ENCODE results near the gene ZNFX1. TPM values are rescaled to one million over a fixed set of nuclear protein-coding genes. Genes with fewer than 3 reads are reported as not detected.

ZNFX1 gene
- total and polyA plus RNA-seq, 2 experiments from 2014 or later: 47.3 to 50.7 TPM

DNA sequence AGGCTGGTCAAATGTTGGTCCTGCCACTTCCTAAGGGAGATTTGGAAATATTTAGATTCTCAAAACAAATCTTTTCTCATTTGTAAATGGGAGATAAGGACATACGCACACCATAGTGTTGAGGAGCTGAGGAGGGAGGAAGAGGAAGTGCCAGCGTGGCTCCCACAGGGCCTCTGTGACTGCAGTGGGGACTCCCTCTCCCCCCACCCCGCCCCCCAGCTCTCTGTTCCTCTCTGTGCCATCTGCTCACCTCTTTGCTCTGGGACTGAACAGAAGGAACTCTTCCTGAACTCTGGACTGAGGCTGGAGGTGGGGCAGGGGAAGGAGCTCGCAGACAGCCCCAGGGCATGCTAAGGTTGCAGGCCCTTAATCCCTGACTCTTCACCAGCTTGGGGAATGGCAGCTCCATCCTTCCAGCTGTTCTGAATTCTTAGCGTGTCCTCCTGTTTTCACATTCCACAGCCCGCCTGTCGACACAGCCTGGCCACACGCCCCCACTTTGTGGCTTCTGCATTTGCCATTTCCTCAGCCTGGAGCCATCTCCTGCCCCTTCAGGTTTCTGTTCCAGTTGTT, 47.2 kb downstream of the ZNFX1 start:
- H3K9ac ChIP-seq: no peak overlapping the region

DNA sequence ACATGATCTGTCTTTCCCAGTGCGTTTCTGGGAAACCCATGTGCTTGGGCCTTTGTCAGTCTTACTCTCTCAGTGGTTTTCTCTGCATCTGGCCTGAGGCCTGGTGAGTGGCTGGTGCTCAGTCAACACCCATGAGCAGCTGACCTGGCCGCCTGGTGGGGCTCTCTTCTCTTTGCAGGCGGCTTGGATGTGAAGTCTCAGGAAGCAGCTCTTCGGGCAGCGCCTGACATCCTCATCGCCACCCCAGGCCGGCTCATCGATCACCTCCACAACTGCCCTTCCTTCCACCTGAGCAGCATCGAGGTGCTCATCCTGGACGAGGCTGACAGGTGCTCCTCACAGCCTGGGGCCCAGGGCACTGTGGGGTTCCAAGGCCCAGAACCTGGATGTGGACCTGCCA, 47.8 kb downstream of the ZNFX1 start:
- in situ Hi-C loops (cut with MboI): no loop called here
- H3K27me3 ChIP-seq (replicated peaks; ENCODE audit: insufficient read depth): no peaks in the 10 kb centered on the region
- H3K27ac ChIP-seq: no peak overlapping the region
- no peaks in the 10 kb centered on the region for H4K20me1 ChIP-seq (ENCODE audit: insufficient read depth)
- H3K9me3 ChIP-seq (ENCODE audit: low read depth): no peaks in the 10 kb centered on the region
- no peak overlapping the region for H3K9ac ChIP-seq
- H3K4me2 ChIP-seq (ENCODE audit: unreplicated experiment): no peak overlapping the region
- no peak overlapping the region for H2AFZ ChIP-seq
- no peaks in the 10 kb centered on the region for H3K79me2 ChIP-seq (ENCODE audit: insufficient read depth)
- 94% methylated on average over 10 of the region's 10 CpGs for WGBS, 2 experiments (ENCODE audit: low coverage in 1 of 2, low lambda C conversion rate in 2 of 2, missing lambda C conversion rate in 2 of 2)
- peaks cover 38% of the 10 kb centered on the region for H3K36me3 ChIP-seq (ENCODE audit: low read depth)
- peaks cover 6% of the 10 kb centered on the region for H3K4me1 ChIP-seq (ENCODE audit: insufficient read depth)
- H3K9me2 ChIP-seq (ENCODE audit: insufficient read depth): no peaks in the 10 kb centered on the region
- no peak for TF ChIP-seq EZH2 (IDR thresholded peaks at IDR 0.05; ENCODE audit: insufficient read depth, poor library complexity, severe bottlenecking)
- TF ChIP-seq EZH2phosphoT487 (IDR thresholded peaks at IDR 0.05; ENCODE audit: insufficient read depth, low read depth): no peak
- H3K4me3 ChIP-seq: no peak overlapping the region
- no peaks in the 10 kb centered on the region for H3F3A ChIP-seq (ENCODE audit: insufficient read depth)
- no peak for DNase-seq

More for the DNA sequence above, 47.2 kb downstream of the ZNFX1 start:
- Histone ChIP-seq H3K79me2 (ENCODE audit: insufficient read depth) (no peaks in the 10 kb centered on the region), H3K36me3 (ENCODE audit: low read depth) (peaks cover 35% of the 10 kb centered on the region), H3K9me3 (ENCODE audit: low read depth) (no peaks in the 10 kb centered on the region), H3K27me3 (replicated peaks; ENCODE audit: insufficient read depth) (no peaks in the 10 kb centered on the region), H3F3A (ENCODE audit: insufficient read depth) (no peaks in the 10 kb centered on the region), H3K4me1 (ENCODE audit: insufficient read depth) (peaks cover 6% of the 10 kb centered on the region), H4K20me1 (ENCODE audit: insufficient read depth) (no peaks in the 10 kb centered on the region), H3K4me3 (no peak overlapping the region), H3K27ac (no peak overlapping the region), H3K4me2 (ENCODE audit: unreplicated experiment) (peak overlapping the region; percentile 11), H2AFZ (no peak overlapping the region), H3K9me2 (ENCODE audit: insufficient read depth) (no peaks in the 10 kb centered on the region)
- peak; percentile 48 for DNase-seq
- 72 to 73% methylated on average over 8 of the region's 8 CpGs for WGBS, 2 experiments (ENCODE audit: low coverage in 1 of 2, low lambda C conversion rate in 2 of 2, missing lambda C conversion rate in 2 of 2)
- TF ChIP-seq EZH2 (IDR thresholded peaks at IDR 0.05; ENCODE audit: insufficient read depth, poor library complexity, severe bottlenecking): no peak
- TF ChIP-seq EZH2phosphoT487 (IDR thresholded peaks at IDR 0.05; ENCODE audit: insufficient read depth, low read depth): no peak
- in situ Hi-C loops (cut with MboI): no loop called here

DNA sequence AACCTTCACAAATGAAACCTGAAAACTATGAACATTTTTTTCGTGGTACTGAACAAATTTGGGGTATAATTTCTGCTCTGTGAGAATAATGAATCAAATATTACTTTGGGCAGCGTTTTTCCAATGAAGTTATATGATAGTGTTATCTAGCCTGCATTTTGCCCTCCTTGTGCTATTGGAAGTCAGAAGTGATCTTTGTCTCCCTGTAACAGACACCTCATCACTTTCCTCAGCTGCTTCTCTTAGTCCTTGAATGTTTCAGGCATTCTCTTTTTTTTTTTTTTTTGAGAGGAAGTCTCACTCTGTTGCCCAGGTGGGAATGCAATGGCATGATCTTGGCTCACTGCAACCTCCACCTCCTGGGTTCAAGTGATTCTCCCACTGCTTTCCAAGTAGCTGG, 48.5 kb downstream of the ZNFX1 start:
- H3K27me3 ChIP-seq (replicated peaks; ENCODE audit: insufficient read depth): no peaks in the 10 kb centered on the region
- no peak overlapping the region for H3K4me3 ChIP-seq
- no peak overlapping the region for H3K27ac ChIP-seq
- no peak for DNase-seq
- WGBS, 2 experiments (ENCODE audit: low coverage in 1 of 2, low lambda C conversion rate in 2 of 2, missing lambda C conversion rate in 2 of 2): 98 to 100% methylated on average over 2 of the region's 2 CpGs
- H4K20me1 ChIP-seq (ENCODE audit: insufficient read depth): no peaks in the 10 kb centered on the region
- peaks cover 44% of the 10 kb centered on the region for H3K36me3 ChIP-seq (ENCODE audit: low read depth)
- H3F3A ChIP-seq (ENCODE audit: insufficient read depth): no peaks in the 10 kb centered on the region
- H3K4me1 ChIP-seq (ENCODE audit: insufficient read depth): peaks cover 6% of the 10 kb centered on the region
- TF ChIP-seq EZH2 (IDR thresholded peaks at IDR 0.05; ENCODE audit: insufficient read depth, poor library complexity, severe bottlenecking): no peak
- no peaks in the 10 kb centered on the region for H3K9me2 ChIP-seq (ENCODE audit: insufficient read depth)
- no peak overlapping the region for H3K9ac ChIP-seq
- no peak overlapping the region for H2AFZ ChIP-seq
- in situ Hi-C loops (cut with MboI): no loop called here
- no peaks in the 10 kb centered on the region for H3K79me2 ChIP-seq (ENCODE audit: insufficient read depth)
- H3K4me2 ChIP-seq (ENCODE audit: unreplicated experiment): no peak overlapping the region
- no peaks in the 10 kb centered on the region for H3K9me3 ChIP-seq (ENCODE audit: low read depth)

DNA sequence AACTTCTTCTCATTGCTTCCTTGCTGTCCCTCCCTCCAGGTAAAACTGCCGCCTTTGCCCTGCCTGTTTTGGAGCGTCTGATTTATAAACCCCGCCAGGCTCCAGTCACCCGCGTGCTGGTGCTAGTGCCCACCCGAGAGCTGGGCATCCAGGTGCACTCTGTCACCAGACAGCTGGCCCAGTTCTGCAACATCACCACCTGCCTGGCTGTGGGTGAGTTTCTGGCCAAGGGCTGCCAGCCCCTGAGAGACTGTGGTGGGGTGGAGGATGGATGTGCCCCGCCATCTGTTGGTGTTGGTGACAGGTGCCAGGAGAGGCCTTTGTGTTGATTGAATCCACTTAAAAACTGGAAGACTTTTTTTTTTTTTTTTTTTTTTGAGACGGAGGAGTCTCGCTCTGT, 49.2 kb downstream of the ZNFX1 start:
- DNase-seq: no peak
- no peaks in the 10 kb centered on the region for H3K79me2 ChIP-seq (ENCODE audit: insufficient read depth)
- H3F3A ChIP-seq (ENCODE audit: insufficient read depth): no peaks in the 10 kb centered on the region
- H3K4me1 ChIP-seq (ENCODE audit: insufficient read depth): peaks cover 6% of the 10 kb centered on the region
- H3K9me2 ChIP-seq (ENCODE audit: insufficient read depth): no peaks in the 10 kb centered on the region
- no peaks in the 10 kb centered on the region for H3K9me3 ChIP-seq (ENCODE audit: low read depth)
- H4K20me1 ChIP-seq (ENCODE audit: insufficient read depth): no peaks in the 10 kb centered on the region
- H3K36me3 ChIP-seq (ENCODE audit: low read depth): peaks cover 42% of the 10 kb centered on the region
- no peak overlapping the region for H3K9ac ChIP-seq
- no peak overlapping the region for H3K4me2 ChIP-seq (ENCODE audit: unreplicated experiment)
- H3K27ac ChIP-seq: no peak overlapping the region
- in situ Hi-C loops (cut with MboI): no loop called here
- TF ChIP-seq EZH2phosphoT487 (IDR thresholded peaks at IDR 0.05; ENCODE audit: insufficient read depth, low read depth) (no peak), EZH2 (IDR thresholded peaks at IDR 0.05; ENCODE audit: insufficient read depth, poor library complexity, severe bottlenecking) (no peak)
- H3K27me3 ChIP-seq (replicated peaks; ENCODE audit: insufficient read depth): no peaks in the 10 kb centered on the region
- H3K4me3 ChIP-seq: no peak overlapping the region
- H2AFZ ChIP-seq: no peak overlapping the region
- WGBS, 2 experiments (ENCODE audit: low coverage in 1 of 2, low lambda C conversion rate in 2 of 2, missing lambda C conversion rate in 2 of 2): 86 to 94% methylated on average over 8 to 9 of the region's 9 CpGs

DNA sequence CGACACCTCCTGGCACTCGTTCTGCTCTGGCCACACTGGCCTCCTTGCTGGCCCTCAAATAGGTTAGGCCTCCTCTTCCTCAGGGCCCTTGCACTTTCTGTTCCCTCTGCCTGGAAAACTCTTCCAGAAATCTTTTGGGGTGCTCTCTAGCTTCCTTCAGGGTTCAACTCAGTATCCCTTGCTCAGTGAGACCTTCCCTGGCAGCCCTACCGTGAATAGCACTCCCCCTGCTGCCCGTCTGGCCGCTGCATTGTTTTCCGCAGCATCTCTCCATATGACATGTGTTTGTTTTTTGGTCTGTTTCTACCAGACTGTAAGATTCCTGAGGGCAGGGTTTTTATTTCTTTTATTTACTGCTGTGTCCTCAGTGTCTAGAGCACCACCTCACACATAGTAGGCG, 52.0 kb downstream of the ZNFX1 start:
- Histone ChIP-seq H3F3A (ENCODE audit: insufficient read depth) (no peaks in the 10 kb centered on the region), H3K79me2 (ENCODE audit: insufficient read depth) (peaks cover 15% of the 10 kb centered on the region), H3K27me3 (replicated peaks; ENCODE audit: insufficient read depth) (no peaks in the 10 kb centered on the region), H3K4me2 (ENCODE audit: unreplicated experiment) (no peak overlapping the region), H3K36me3 (ENCODE audit: low read depth) (peaks cover 53% of the 10 kb centered on the region), H3K4me3 (no peak overlapping the region), H2AFZ (no peak overlapping the region), H4K20me1 (ENCODE audit: insufficient read depth) (no peaks in the 10 kb centered on the region), H3K9ac (no peak overlapping the region), H3K27ac (no peak overlapping the region), H3K4me1 (ENCODE audit: insufficient read depth) (peaks cover 6% of the 10 kb centered on the region), H3K9me3 (ENCODE audit: low read depth) (no peaks in the 10 kb centered on the region), H3K9me2 (ENCODE audit: insufficient read depth) (no peaks in the 10 kb centered on the region)
- no peak for TF ChIP-seq EZH2phosphoT487 (IDR thresholded peaks at IDR 0.05; ENCODE audit: insufficient read depth, low read depth)
- no peak for TF ChIP-seq EZH2 (IDR thresholded peaks at IDR 0.05; ENCODE audit: insufficient read depth, poor library complexity, severe bottlenecking)
- in situ Hi-C loops (cut with MboI): no loop called here
- 82 to 83% methylated on average over 7 of the region's 7 CpGs for WGBS, 2 experiments (ENCODE audit: low coverage in 1 of 2, low lambda C conversion rate in 2 of 2, missing lambda C conversion rate in 2 of 2)
- no peak for DNase-seq

All from GM23248 (cell line).